Activated CD8-positive, alpha-beta memory T cell treated with anti-CD3 and anti-CD28 coated beads for 24 hours (primary cell): ENCODE results near the gene SLX4IP.
"Not testable (repeated sequence)": the region's sequence is repeated elsewhere in the genome, so short reads cannot be mapped to it uniquely, and the experiment has no call there.

Experiments
- DNase-seq: peaks from one replicate; pipeline ENCODE4 v3.0.0-alpha.2; 2020

SLX4IP gene

GRCh38 chr20:10579942-10580341 is 144.8 kb downstream of the SLX4IP start:
- DNase-seq = no peak

- DNase-seq = no peak
Measured at GRCh38 chr20:10580700-10581099, 145.6 kb downstream of the SLX4IP start.

GRCh38 chr20:10581823-10582222 is 146.7 kb downstream of the SLX4IP start:
- no peak for DNase-seq

GRCh38 chr20:10584371-10584770 is 149.3 kb downstream of the SLX4IP start:
- DNase-seq = no peak

- DNase-seq = no peak
Measured at GRCh38 chr20:10585308-10585707, 150.2 kb downstream of the SLX4IP start.

GRCh38 chr20:10586296-10586695 is 151.2 kb downstream of the SLX4IP start:
- no peak for DNase-seq

GRCh38 chr20:10590446-10590845 is 155.3 kb downstream of the SLX4IP start:
- DNase-seq = not testable (repeated sequence)

- DNase-seq = no peak
Measured at GRCh38 chr20:10590950-10591671, 156.0 kb downstream of the SLX4IP start.

GRCh38 chr20:10591946-10592521 is 156.9 kb downstream of the SLX4IP start:
- DNase-seq = no peak

- no peak for DNase-seq
Measured at GRCh38 chr20:10594296-10594868, 159.3 kb downstream of the SLX4IP start.

GRCh38 chr20:10595266-10595665 is 160.2 kb downstream of the SLX4IP start:
- no peak for DNase-seq

GRCh38 chr20:10595985-10596384 is 160.9 kb downstream of the SLX4IP start:
- no peak for DNase-seq

GRCh38 chr20:10596710-10597121 is 161.6 kb downstream of the SLX4IP start:
- DNase-seq = no peak

- no peak for DNase-seq
Measured at GRCh38 chr20:10597637-10598036, 162.5 kb downstream of the SLX4IP start.

- no peak for DNase-seq
Measured at GRCh38 chr20:10602221-10602871, 167.2 kb downstream of the SLX4IP start.

GRCh38 chr20:10603378-10603777 is 168.3 kb downstream of the SLX4IP start:
- DNase-seq = no peak

GRCh38 chr20:10603971-10604864 is 169.1 kb downstream of the SLX4IP start:
- DNase-seq = no peak

- no peak for DNase-seq
Measured at GRCh38 chr20:10604865-10605440, 169.8 kb downstream of the SLX4IP start.

- no peak for DNase-seq
Measured at GRCh38 chr20:10605547-10606195, 170.6 kb downstream of the SLX4IP start.

GRCh38 chr20:10609276-10609675 is 174.2 kb downstream of the SLX4IP start:
- no peak for DNase-seq

GRCh38 chr20:10609770-10610169 is 174.7 kb downstream of the SLX4IP start:
- DNase-seq = no peak

GRCh38 chr20:10610251-10610650 is 175.1 kb downstream of the SLX4IP start:
- no peak for DNase-seq
